Measurements from ENCODE around the gene LANCL2.
"Not testable (repeated sequence)": the region's sequence is repeated elsewhere in the genome, so short reads cannot be mapped to it uniquely, and the experiment has no call there.

The LANCL2 gene

DNA sequence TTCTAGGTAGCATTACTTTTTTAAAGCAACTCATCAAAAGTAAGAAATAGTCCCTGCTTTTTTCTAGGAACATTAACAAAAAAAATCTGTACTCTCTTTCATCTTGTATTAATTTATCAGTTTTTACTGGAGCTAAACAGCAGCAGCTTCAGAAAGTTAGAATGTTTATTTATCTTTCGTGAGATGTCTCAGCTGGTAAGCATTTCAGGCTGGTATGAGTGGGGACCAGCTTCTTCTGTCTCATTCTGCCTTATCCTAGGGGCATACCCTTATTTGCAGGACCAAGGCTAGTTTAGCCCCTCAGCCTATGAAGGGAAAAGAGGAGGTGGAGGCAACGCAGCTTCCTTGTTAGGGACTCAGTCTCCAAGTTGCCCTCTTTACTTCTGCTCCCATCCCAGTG is 35.1 kb downstream of the LANCL2 start:
- DNase-seq (ENCODE audit: low read depth), result no peak
- H3K4me3 ChIP-seq (ENCODE audit: control insufficient read depth, low read depth, low read length), result no peak overlapping the region
- no peak for TF ChIP-seq CTCF (conservative IDR thresholded peaks at IDR 0.05; ENCODE audit: control insufficient read depth, insufficient read depth, low read depth, low read length)

DNA sequence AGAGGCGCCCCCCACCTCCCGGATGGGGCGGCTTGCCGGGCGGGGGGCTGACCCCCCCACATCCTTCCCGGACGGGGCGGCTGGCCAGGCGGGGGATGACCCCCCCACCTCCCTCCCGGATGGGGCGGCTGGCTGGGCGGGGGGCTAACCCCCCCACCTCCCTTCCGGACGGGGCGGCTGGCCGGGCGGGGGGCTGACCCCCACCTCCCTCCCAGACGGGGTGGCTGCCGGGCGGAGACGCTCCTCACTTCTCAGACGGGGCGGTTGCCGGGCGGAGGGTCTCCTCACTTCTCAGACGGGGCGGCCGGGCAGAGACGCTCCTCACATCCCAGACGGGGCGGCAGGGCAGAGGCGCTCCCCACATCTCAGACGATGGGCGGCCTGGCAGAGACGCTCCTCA is 37.4 kb downstream of the LANCL2 start:
- DNase-seq (ENCODE audit: low read depth); H3K4me3 ChIP-seq (ENCODE audit: control insufficient read depth, low read depth, low read length): not testable (repeated sequence)

DNA sequence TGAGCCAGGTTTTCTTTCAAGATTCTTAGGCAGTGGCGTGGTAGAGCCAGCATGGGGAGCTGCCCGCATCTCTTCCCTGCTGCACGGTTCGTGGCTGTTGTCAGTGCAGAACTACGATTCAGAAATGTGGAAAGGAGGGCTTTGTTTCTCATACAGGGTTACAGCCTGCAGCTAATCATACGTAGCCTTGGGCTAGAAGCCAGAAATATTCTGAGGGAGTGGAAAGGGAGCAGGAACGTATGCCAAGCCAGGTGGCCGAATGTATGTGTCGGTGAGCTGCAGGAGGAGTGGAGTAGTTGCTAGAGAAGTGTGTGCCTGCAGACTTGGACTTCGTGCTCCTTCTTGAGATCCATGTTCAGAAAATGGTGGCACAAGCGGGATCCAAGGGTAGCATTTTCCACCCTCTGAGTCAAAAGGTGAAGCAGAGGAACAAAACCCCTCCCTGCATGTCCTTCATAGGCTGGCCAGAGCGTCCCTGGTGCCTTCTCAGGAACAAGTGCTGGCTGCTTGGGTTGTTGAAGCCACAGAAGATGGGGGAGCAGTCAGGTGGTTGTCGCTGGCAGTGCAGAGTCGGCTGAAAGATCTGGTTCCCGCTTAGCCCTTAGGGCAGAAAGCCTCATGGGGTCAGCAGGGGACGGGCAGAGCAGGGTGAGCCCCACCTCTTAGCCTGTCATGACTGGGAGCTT is 40.9 kb downstream of the LANCL2 start:
- H3K4me3 ChIP-seq (ENCODE audit: control insufficient read depth, low read depth, low read length), result no peak overlapping the region
- TF ChIP-seq CTCF (conservative IDR thresholded peaks at IDR 0.05; ENCODE audit: control insufficient read depth, insufficient read depth, low read depth, low read length), result no peak
- DNase-seq (ENCODE audit: low read depth), result no peak

GRCh38 chr7:55409482-55410225 is 44.5 kb downstream of the LANCL2 start:
- DNase-seq (ENCODE audit: low read depth), result no peak
- TF ChIP-seq CTCF (conservative IDR thresholded peaks at IDR 0.05; ENCODE audit: control insufficient read depth, insufficient read depth, low read depth, low read length), result peak; percentile 4
- no peak overlapping the region for H3K4me3 ChIP-seq (ENCODE audit: control insufficient read depth, low read depth, low read length)

GRCh38 chr7:55410667-55411239 is 45.6 kb downstream of the LANCL2 start:
- TF ChIP-seq CTCF (conservative IDR thresholded peaks at IDR 0.05; ENCODE audit: control insufficient read depth, insufficient read depth, low read depth, low read length), result no peak
- DNase-seq (ENCODE audit: low read depth), result no peak
- no peak overlapping the region for H3K4me3 ChIP-seq (ENCODE audit: control insufficient read depth, low read depth, low read length)

GRCh38 chr7:55411844-55412243 is 46.7 kb downstream of the LANCL2 start:
- no peak for DNase-seq (ENCODE audit: low read depth)
- H3K4me3 ChIP-seq (ENCODE audit: control insufficient read depth, low read depth, low read length), result no peak overlapping the region
- no peak for TF ChIP-seq CTCF (conservative IDR thresholded peaks at IDR 0.05; ENCODE audit: control insufficient read depth, insufficient read depth, low read depth, low read length)

DNA sequence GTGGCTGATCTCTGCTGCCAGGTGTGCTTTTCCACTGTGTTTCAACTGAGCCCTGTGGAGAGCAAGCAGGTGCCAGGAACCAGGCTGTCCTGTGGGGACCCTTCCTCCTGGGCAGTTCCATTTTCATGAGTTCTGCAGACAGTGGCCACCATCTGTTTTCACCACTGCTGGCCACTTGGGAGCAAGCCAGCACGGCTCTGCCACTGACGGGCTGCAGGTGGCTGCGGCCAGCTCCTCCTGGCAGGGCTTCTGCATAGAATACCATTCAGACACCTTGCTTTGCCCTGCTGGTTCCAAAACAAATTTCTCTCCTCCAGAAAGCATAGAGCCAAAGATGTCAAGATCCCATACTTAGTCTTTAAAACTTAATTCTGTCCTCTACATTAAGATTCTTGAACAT is 48.3 kb downstream of the LANCL2 start:
- no peak for TF ChIP-seq CTCF (conservative IDR thresholded peaks at IDR 0.05; ENCODE audit: control insufficient read depth, insufficient read depth, low read depth, low read length)
- no peak for DNase-seq (ENCODE audit: low read depth)
- no peak overlapping the region for H3K4me3 ChIP-seq (ENCODE audit: control insufficient read depth, low read depth, low read length)
